WTC11 (cell line): ENCODE results near the gene DENND6A. TPM values are rescaled to one million over a fixed set of nuclear protein-coding genes. Genes with fewer than 3 reads are reported as not detected.

Experiments used
- ATAC-seq: fragments of 200-7000 bp; cut with Tn5 transposase; 2 replicates; pipeline ENCODE4 v1.10.0; 2021; ENCODE audit warnings: mild to moderate bottlenecking, moderate library complexity
- CTCF ChIA-PET: fragments of 300-600 bp; sonication (Branson Sonifier 250); formaldehyde crosslinking; loops from one replicate; lab custom pipeline; 2021; ENCODE audit warnings: antibody characterized with exemption; lab: Charles Lee
- POLR2A ChIA-PET: fragments of 350-600 bp; sonication (Branson Sonifier 250); formaldehyde crosslinking; loops from one replicate; lab custom pipeline; 2021; ENCODE audit warnings: antibody characterized with exemption; lab: Charles Lee
- DNase-seq: peaks from one replicate; pipeline ENCODE4 v3.0.0; 2021; ENCODE audit warnings: low spot score
- H3K27ac Mint-ChIP-seq: 2 replicates; pipeline ENCODE4 v1.8.0; 2021; ENCODE audit warnings: mixed read lengths
- H3K27me3 Mint-ChIP-seq: 2 replicates; pipeline ENCODE4 v1.8.0; 2021; ENCODE audit warnings: low read depth, mild to moderate bottlenecking, moderate library complexity, mixed read lengths
- H3K36me3 Mint-ChIP-seq: 2 replicates; pipeline ENCODE4 v1.8.0; 2021; ENCODE audit warnings: mixed read lengths
- H3K4me1 Mint-ChIP-seq: 2 replicates; pipeline ENCODE4 v1.8.0; 2022; ENCODE audit warnings: mixed read lengths
- H3K4me3 Mint-ChIP-seq: 2 replicates; pipeline ENCODE4 v1.8.0; 2021; ENCODE audit warnings: mild to moderate bottlenecking, moderate library complexity, mixed read lengths
- H3K9me3 Mint-ChIP-seq: 2 replicates; pipeline ENCODE4 v1.8.0; 2021; ENCODE audit warnings: mixed read lengths
- AR ChIP-seq: fragments of 250-450 bp; sonication (Bioruptor Pico); IDR thresholded peaks from 2 replicates; pipeline ENCODE4 v1.9.0; 2021; ENCODE audit warnings: mild to moderate bottlenecking
- ATF2 ChIP-seq: sonication (generic); formaldehyde crosslinking; IDR thresholded peaks from 2 replicates; pipeline ENCODE4 v1.8.1; 2022; ENCODE audit warnings: low read depth, missing genetic modification reagents, borderline replicate concordance
- FOXK1 ChIP-seq: sonication (generic); formaldehyde crosslinking; IDR thresholded peaks from 2 replicates; pipeline ENCODE4 v1.8.0; 2022; ENCODE audit warnings: mild to moderate bottlenecking, moderate library complexity, missing genetic modification reagents
- FOXP1 ChIP-seq: sonication (generic); formaldehyde crosslinking; IDR thresholded peaks from 2 replicates; pipeline ENCODE4 v1.8.0; 2022; ENCODE audit warnings: missing genetic modification reagents, mild to moderate bottlenecking, moderate library complexity, borderline replicate concordance
- GRHL2 ChIP-seq: fragments of 250-450 bp; sonication (Bioruptor Pico); IDR thresholded peaks from 2 replicates; pipeline ENCODE4 v1.8.0; 2022; ENCODE audit warnings: mild to moderate bottlenecking, moderate library complexity; ENCODE audit not compliant: insufficient replicate concordance, severe bottlenecking
- HMGXB4 ChIP-seq: sonication (generic); formaldehyde crosslinking; IDR thresholded peaks from 2 replicates; pipeline ENCODE4 v1.8.1; 2023; ENCODE audit warnings: mild to moderate bottlenecking, moderate library complexity, missing genetic modification reagents
- JUN ChIP-seq: sonication (generic); formaldehyde crosslinking; IDR thresholded peaks from 2 replicates; pipeline ENCODE4 v1.8.0; 2023; ENCODE audit warnings: mild to moderate bottlenecking, missing genetic modification reagents
- NR2C2 ChIP-seq: sonication (generic); formaldehyde crosslinking; IDR thresholded peaks from 2 replicates; pipeline ENCODE4 v1.8.0; 2022; ENCODE audit warnings: mild to moderate bottlenecking, missing genetic modification reagents
- OVOL2 ChIP-seq: fragments of 250-450 bp; sonication (Bioruptor Pico); IDR thresholded peaks from 2 replicates; pipeline ENCODE4 v1.9.0; 2021; ENCODE audit warnings: mild to moderate bottlenecking, borderline replicate concordance
- PREB ChIP-seq: sonication (generic); formaldehyde crosslinking; IDR thresholded peaks from 2 replicates; pipeline ENCODE4 v1.8.1; 2022; ENCODE audit warnings: mild to moderate bottlenecking, missing genetic modification reagents, moderate library complexity, borderline replicate concordance
- RELA ChIP-seq: sonication (generic); formaldehyde crosslinking; IDR thresholded peaks from 2 replicates; pipeline ENCODE4 v1.8.1; 2022; ENCODE audit warnings: missing genetic modification reagents, mild to moderate bottlenecking, borderline replicate concordance
- RORB ChIP-seq: fragments of 250-450 bp; sonication (Bioruptor Pico); IDR thresholded peaks from 2 replicates; pipeline ENCODE4 v1.9.0; 2021; ENCODE audit warnings: mild to moderate bottlenecking
- TCF7 ChIP-seq: sonication (generic); formaldehyde crosslinking; IDR thresholded peaks from 2 replicates; pipeline ENCODE4 v1.8.0; 2022; ENCODE audit warnings: mild to moderate bottlenecking, low read depth, missing genetic modification reagents, moderate library complexity
- USF1 ChIP-seq: sonication (generic); formaldehyde crosslinking; IDR thresholded peaks from 2 replicates; pipeline ENCODE4 v1.8.0; 2022; ENCODE audit warnings: mild to moderate bottlenecking, missing genetic modification reagents
- ZNF263 ChIP-seq: sonication (generic); formaldehyde crosslinking; IDR thresholded peaks from 2 replicates; pipeline ENCODE4 v1.8.1; 2022; ENCODE audit warnings: low read depth, mild to moderate bottlenecking, moderate library complexity, missing genetic modification reagents
- ZNF671 ChIP-seq: fragments of 250-450 bp; sonication (Bioruptor Pico); IDR thresholded peaks from 2 replicates; pipeline ENCODE4 v1.8.0; 2021; ENCODE audit warnings: mild to moderate bottlenecking
- total RNA-seq: library from RNA; stranded (reverse); gene quantifications from 3 replicates; pipeline ENCODE4 v1.2.3, GENCODE V29; 2021
- TF ChIP-seq, protein P1 (sequence below): sonication (generic); formaldehyde crosslinking; IDR thresholded peaks from 2 replicates; pipeline ENCODE4 v1.8.0; 2022; ENCODE audit warnings: missing genetic modification reagents
- TF ChIP-seq, protein P2 (sequence below): sonication (generic); formaldehyde crosslinking; IDR thresholded peaks from 2 replicates; pipeline ENCODE4 v1.8.1; 2022; ENCODE audit warnings: missing genetic modification reagents, borderline replicate concordance

Gene DENND6A
- total RNA-seq, 1 experiment from 2014 or later, result 13.9 TPM

GRCh38 chr3:57675530-57675929 lies 17.3 kb downstream of the DENND6A start:
- Mint-ChIP-seq H3K4me1 (peaks cover 7% of the 10 kb centered on the region; the same call in 1 of the 2 replicates), H3K27ac (no peak overlapping the region)
- TF ChIP-seq AR (CRISPR knock-in tag) (no peak), NR2C2 (CRISPR knock-in tag) (no peak), ZNF671 (CRISPR knock-in tag) (no peak), RORB (no peak), OVOL2 (CRISPR knock-in tag) (no peak), PREB (CRISPR knock-in tag) (no peak), GRHL2 (no peak), FOXP1 (no peak), FOXK1 (CRISPR knock-in tag) (no peak), ATF2 (CRISPR knock-in tag) (no peak), JUN (CRISPR knock-in tag) (no peak), TCF7 (no peak)
- TF ChIP-seq, protein P1, sequence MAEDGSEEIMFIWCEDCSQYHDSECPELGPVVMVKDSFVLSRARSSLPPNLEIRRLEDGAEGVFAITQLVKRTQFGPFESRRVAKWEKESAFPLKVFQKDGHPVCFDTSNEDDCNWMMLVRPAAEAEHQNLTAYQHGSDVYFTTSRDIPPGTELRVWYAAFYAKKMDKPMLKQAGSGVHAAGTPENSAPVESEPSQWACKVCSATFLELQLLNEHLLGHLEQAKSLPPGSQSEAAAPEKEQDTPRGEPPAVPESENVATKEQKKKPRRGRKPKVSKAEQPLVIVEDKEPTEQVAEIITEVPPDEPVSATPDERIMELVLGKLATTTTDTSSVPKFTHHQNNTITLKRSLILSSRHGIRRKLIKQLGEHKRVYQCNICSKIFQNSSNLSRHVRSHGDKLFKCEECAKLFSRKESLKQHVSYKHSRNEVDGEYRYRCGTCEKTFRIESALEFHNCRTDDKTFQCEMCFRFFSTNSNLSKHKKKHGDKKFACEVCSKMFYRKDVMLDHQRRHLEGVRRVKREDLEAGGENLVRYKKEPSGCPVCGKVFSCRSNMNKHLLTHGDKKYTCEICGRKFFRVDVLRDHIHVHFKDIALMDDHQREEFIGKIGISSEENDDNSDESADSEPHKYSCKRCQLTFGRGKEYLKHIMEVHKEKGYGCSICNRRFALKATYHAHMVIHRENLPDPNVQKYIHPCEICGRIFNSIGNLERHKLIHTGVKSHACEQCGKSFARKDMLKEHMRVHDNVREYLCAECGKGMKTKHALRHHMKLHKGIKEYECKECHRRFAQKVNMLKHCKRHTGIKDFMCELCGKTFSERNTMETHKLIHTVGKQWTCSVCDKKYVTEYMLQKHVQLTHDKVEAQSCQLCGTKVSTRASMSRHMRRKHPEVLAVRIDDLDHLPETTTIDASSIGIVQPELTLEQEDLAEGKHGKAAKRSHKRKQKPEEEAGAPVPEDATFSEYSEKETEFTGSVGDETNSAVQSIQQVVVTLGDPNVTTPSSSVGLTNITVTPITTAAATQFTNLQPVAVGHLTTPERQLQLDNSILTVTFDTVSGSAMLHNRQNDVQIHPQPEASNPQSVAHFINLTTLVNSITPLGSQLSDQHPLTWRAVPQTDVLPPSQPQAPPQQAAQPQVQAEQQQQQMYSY, result no peak
- TF ChIP-seq, protein P2, sequence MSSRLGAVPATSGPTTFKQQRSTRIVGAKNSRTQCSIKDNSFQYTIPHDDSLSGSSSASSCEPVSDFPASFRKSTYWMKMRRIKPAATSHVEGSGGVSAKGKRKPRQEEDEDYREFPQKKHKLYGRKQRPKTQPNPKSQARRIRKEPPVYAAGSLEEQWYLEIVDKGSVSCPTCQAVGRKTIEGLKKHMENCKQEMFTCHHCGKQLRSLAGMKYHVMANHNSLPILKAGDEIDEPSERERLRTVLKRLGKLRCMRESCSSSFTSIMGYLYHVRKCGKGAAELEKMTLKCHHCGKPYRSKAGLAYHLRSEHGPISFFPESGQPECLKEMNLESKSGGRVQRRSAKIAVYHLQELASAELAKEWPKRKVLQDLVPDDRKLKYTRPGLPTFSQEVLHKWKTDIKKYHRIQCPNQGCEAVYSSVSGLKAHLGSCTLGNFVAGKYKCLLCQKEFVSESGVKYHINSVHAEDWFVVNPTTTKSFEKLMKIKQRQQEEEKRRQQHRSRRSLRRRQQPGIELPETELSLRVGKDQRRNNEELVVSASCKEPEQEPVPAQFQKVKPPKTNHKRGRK (CRISPR knock-in tag), result no peak
- TF ChIP-seq, all 79 proteins: peak for 0
- H3K9me3 Mint-ChIP-seq, result no peaks in the 10 kb centered on the region
- no peak overlapping the region for H3K4me3 Mint-ChIP-seq
- ChIA-PET POLR2A (interaction anchor here (0.5 kb wide), 1 partner anchor 122 kb away, joined by 3 read pairs; no protein-coding TSS in a partner anchor), CTCF (no interaction called here)
- H3K36me3 Mint-ChIP-seq, result no peaks in the 10 kb centered on the region
- ATAC-seq, result no peak
- H3K27me3 Mint-ChIP-seq, result no peaks in the 10 kb centered on the region
- no peak for DNase-seq

DNA sequence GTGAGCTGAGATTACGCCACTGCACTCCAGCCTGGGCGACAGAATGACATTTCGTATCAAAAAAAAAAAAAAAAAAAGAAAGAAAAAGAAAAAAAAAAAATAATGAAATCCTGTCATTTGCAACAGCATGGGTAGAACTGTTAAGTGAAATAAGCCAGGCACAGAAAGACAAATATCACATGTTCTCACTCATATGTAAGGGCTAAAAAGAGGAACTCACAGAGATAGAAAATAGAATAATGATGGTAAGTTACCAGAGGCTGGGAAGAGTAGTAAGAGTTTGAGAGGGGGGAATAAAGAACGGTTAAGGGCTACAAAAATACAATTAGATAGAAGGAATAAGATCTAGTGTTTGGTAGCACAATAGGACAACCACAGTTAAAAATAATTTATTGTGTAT lies 19.7 kb downstream of the DENND6A start:
- no peak for ATAC-seq
- Mint-ChIP-seq H3K4me1 (peaks cover 12% of the 10 kb centered on the region), H3K4me3 (no peak overlapping the region), H3K36me3 (0 out of 2 replicates have a peak, but pooled peaks cover 4% of the 10 kb centered on the region), H3K27ac (no peak overlapping the region), H3K27me3 (no peaks in the 10 kb centered on the region), H3K9me3 (no peaks in the 10 kb centered on the region)
- ChIA-PET CTCF (no interaction called here), POLR2A (interaction anchor here (0.6 kb wide), 1 partner anchor 83 kb away, joined by 4 read pairs; the partner anchor contains the start of gene SLMAP)
- DNase-seq, result no peak
- TF ChIP-seq GRHL2, result no peak
- TF ChIP-seq ZNF263 (CRISPR knock-in tag), result no peak
- no peak for TF ChIP-seq RELA (CRISPR knock-in tag)
- no peak for TF ChIP-seq USF1 (CRISPR knock-in tag)
- no peak for TF ChIP-seq HMGXB4 (CRISPR knock-in tag)
- TF ChIP-seq, protein P2 (CRISPR knock-in tag), result no peak
